Head of caudate nucleus (tissue), 42 donors: ENCODE measurements around the gene ANKS1A.

ENCODE experiments used
- DNase-seq, 42 donors: peaks; one replicate each; pipeline versions ENCODE4 v3.0.0 to v3.0.0-alpha.2; 2020 to 2021; ENCODE audit warnings: mixed read lengths in 7 of 42
- intact Hi-C: fragments of 100-400 bp; cut with DNase I; formaldehyde crosslinking; loops from one replicate; pipeline ENCODE4 v1.15.0; 2022

ANKS1A gene

GRCh38 chr6:34945317-34945716 lies 56.3 kb downstream of the ANKS1A start:
- intact Hi-C loops, result no loop called here
- no peak for DNase-seq

GRCh38 chr6:34947561-34947960 lies 58.5 kb downstream of the ANKS1A start:
- intact Hi-C loops, result no loop called here
- DNase-seq, result no peak

- intact Hi-C loops, result no loop called here
- no peak for DNase-seq
Observed at GRCh38 chr6:34949636-34950035, 60.6 kb downstream of the ANKS1A start.

GRCh38 chr6:34950849-34951248 lies 61.8 kb downstream of the ANKS1A start:
- intact Hi-C loops, result no loop called here
- DNase-seq, result no peak

GRCh38 chr6:34951731-34952130 lies 62.7 kb downstream of the ANKS1A start:
- intact Hi-C loops, result no loop called here
- DNase-seq, result no peak

DNA sequence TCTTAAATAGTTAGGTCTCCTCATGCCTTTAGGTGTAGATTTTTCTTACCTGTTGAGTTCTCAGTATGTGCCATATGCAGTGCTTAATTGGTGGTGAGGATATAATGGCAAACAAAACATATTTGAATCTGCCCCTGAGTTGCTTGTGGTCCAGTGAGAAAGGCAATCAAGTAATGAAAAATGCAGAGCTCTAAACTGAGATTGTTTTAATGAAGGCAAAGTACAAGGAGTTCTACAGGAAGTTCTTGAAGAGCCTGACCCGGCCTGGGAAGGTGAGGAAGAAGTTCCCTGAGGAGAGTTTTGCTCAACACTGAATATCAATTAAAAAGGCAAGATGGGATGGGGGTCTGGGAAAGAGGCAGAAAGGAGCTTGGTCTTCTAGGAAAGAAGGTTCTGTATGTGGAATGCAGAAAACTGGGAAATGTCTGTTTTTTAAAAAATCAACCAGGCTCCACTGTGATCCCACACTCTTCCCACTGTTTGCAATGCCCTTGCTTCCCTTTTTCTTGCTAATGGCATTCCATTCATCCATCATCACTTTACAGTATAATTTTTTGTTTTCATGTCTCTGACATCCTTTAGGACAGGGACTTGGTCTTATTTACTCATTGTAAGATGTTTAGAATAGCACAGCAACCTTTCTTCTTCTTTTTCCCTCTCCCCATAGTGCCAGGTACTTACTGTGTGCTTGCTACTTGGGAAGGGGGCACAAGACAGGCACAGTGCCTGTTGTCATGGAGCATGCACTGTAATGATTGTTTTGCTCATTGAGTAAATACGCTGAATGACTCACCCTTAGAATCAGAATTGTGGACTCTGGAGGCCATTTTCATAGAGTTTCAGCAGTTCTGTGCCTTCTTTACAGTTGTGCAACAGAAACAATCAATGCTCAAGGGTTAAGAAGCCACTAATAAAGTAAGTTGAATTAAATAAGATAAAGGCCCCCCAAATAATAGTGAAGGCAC lies 64.3 kb downstream of the ANKS1A start:
- no peak for DNase-seq
- intact Hi-C loops, result no loop called here

GRCh38 chr6:34955442-34955841 lies 66.4 kb downstream of the ANKS1A start:
- DNase-seq, result peak in 13 of 42 donors; percentile 9 to 45 (median 21)

DNA sequence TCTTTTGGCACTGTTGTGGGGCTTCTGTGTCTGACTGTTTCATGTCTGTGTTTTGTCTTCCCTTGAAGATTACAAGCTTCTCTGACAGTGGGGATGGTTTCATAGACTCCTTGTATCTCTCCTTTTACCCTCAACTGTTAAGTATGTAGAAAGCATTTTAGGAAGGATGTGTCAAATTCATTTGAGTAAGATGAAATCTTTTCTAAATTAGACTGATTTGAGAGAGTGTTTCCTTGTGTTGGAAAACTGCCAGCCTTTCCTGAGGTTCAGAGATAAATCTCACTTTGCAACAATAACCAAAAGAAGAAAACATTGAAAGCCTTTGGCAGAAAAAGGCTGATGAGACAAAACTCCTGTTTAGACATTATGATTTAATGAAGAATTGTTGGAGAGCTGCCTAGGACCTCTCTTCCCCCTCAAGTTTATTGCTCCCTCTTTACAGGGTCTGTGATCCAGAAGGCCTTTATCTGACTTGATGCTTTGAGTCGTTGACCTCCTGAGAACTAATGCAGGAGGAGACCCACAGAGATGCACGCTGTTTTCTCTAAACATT lies 68.3 kb downstream of the ANKS1A start:
- intact Hi-C loops, result no loop called here
- no peak for DNase-seq

More at GRCh38 chr6:34955442-34955841, 66.4 kb downstream of the ANKS1A start:
- intact Hi-C loops, result no loop called here

GRCh38 chr6:34958734-34959133 lies 69.7 kb downstream of the ANKS1A start:
- intact Hi-C loops, result no loop called here
- no peak for DNase-seq

GRCh38 chr6:34959224-34959623 lies 70.2 kb downstream of the ANKS1A start:
- DNase-seq, result no peak
- intact Hi-C loops, result no loop called here

DNA sequence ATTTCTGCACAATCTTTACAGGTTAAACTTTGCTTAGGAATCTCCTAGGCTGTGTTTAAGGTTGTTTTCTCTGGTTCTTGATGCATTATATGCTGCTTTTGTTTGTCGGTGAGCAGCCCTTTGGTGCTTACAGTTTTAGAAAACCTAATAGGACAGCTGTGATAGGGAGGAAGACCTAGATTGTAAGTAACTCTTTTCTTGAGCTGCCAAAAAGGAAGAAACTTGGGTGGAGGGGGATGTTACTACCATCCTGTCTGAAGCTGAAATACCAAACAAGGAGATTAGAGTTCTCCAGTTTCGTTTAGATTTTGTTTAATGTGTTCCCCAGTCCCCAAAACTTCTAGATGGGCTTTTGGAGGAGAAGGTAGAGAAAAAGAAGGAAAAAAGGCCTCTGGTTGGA lies 72.0 kb downstream of the ANKS1A start:
- no peak for DNase-seq
- intact Hi-C loops, result no loop called here

- intact Hi-C loops, result no loop called here
- DNase-seq, result no peak
Observed at GRCh38 chr6:34961574-34961973, 72.5 kb downstream of the ANKS1A start.

GRCh38 chr6:34964564-34964963 lies 75.5 kb downstream of the ANKS1A start:
- intact Hi-C loops, result no loop called here
- DNase-seq, result no peak

DNA sequence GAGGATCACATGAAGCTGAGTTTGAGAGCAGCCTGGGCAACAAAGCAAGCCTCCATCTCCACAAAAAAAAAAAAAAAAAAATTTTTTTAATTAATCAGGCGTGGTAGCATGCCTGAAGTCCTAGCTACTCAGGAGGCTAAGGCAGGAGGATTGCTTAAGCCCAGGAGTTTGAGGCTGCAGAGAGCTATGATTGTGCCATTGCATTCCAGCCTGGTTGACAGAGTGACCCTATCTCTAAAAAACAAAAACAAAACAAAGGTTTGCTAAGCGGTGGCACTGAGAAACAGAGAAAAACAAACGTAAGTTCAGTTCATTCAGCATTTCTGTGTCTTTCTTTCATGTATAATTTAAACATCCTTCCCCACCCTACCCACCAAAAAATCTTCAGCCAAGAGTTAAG lies 78.4 kb downstream of the ANKS1A start:
- intact Hi-C loops, result no loop called here
- DNase-seq, result no peak

DNA sequence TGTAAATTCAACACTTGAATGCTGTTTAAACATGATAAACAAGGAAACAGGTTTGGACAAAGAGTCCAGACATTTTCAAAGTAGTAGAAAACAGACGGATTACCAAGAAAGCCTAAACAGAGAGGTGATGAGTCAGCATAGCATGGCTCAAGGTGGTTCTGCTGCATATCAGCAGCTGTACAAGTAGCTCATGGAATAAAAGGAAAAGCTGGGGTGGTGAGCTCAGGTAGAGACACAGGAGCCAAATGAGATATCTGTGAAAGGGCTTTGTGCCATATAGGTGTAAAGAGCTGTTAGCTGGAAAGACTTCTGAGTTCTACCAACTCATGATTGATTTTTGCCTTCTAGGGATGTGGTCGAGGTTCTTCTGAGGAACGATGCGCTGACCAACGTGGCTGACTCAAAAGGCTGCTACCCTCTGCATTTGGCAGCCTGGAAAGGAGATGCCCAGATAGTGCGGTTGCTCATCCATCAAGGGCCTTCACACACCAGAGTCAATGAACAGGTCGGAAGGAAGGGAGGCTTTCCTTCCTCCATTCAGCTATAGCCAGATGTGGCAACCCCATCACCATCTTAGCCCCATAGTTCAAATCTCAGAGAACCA lies 80.7 kb downstream of the ANKS1A start:
- DNase-seq, result no peak
- intact Hi-C loops, result no loop called here

DNA sequence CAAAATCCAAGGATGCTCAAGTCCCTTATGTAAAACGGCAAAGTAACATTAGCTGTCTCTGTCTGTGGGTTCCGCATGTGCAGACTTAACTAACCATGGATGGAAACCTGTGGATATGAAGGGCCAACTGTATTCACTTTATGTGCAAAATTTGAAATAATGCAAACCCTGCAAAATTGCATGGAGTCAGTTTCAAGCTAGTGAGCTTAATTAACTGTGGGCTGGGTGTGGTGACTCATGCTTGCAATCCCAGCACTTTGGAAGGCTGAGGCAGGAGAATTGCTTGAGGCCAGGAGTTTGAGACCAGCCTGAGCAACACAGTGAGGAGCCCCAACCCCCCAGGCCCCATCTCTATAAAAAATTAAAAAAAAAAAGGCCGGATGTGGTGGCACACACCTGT lies 81.4 kb downstream of the ANKS1A start:
- DNase-seq, result no peak

DNA sequence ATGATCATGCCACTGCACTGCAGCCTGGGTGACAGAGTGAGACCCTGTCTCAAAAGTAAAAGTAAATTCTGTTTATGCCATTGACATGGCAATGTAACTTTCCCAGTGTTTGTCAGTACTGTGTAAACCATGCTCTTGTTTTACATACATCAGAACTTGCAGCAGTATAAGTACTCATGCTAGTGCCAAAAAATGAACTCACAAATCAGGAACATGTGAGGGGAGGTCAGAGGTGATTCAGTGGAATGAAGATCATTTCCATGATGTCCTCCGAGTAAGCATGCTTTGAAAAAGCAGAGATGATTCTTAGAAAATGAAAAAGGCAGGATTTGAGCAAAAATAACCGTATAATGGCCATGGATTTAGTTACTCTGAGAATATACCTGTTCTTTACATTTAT lies 81.9 kb downstream of the ANKS1A start:
- no peak for DNase-seq
- intact Hi-C loops, result no loop called here

More for the DNA sequence above, 81.4 kb downstream of the ANKS1A start:
- intact Hi-C loops, result no loop called here

DNA sequence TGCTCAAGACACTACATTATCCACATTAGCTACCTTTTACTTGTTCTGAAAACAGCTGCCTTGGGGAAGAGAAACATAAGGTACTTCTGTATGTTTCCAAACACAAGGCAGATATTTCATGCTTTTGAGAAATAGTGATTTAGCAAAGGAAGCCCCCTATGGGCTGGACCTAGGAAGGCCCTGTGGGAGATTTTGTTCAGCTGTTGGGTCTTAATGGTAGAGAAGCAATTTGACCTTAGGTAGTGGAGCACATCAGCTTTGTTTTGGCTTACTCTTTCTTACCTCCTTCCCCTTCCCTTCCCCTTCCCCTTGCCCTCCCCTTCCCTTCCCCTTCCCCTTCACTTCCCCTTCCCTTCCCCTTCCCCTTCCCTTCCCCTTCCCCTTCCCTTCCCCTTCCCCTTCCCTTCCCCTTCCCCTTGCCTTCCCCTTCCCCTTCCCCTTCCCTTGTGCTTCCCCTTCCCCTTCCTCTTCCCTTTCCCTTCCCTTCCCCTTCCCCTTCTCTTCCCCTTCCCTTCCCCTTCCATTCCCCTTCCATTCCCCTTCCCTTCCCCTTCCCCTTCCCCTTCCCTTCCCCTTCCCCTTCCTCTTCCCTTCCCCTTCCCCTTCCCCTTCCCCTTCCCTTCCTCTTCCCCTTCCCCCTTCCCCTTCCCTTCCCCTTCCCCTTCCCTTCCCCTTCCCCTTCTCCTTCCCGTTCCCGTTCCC lies 84.6 kb downstream of the ANKS1A start:
- no peak for DNase-seq
- intact Hi-C loops, result no loop called here

DNA sequence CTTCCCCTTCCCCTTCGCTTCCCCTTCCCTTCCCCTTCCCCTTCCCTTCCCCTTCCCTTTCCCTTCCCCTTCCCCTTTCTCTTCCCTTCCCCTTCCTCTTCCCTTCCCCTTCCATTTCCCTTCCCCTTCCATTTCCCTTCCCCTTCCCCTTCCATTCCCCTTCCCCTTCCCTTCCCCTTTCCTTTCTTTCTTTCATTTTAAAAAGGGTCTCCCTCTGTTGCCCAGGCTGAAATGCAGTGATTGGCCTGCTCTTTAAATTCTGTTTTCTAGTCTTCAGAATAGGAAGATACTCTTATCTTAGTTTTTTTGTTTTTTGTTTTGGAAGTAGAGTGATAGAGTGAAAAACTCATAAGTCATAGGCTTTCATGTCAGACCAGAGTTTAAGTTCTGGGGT lies 85.2 kb downstream of the ANKS1A start:
- no peak for DNase-seq
- intact Hi-C loops, result no loop called here

DNA sequence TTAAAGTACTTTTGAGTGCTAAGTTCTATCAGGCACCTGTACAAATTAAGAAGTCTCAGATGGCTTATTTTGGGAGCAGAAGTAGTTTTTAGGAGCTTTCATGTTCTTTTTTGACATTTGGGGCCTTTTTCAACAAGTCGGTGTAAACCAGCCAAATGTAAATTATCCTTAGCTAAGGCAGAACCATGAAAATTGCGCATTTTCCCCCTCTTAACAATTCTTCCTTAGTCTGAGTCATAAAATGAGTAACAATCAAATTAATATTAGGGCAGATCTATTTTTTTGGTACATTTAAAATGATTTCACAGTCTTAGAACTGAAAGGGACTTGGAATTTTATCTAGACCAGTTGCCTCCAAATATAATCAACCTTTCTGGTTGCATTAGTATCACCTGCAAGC lies 87.2 kb downstream of the ANKS1A start:
- DNase-seq, result no peak
- intact Hi-C loops, result no loop called here
